ENCODE data around the gene SAYSD1. TPM values are rescaled to one million over a fixed set of nuclear protein-coding genes. Genes with fewer than 3 reads are reported as not detected.

The SAYSD1 gene
- total and polyA plus RNA-seq, 11 donors = 6.5 to 14.6 (median 9.6) TPM

- intact Hi-C loops (cut with DNase I) = no loop called here
- H3K36me3 ChIP-seq = no peaks in the 10 kb centered on the region
- TF ChIP-seq CTCF (IDR thresholded peaks at IDR 0.05) = no peak
- TF ChIP-seq POLR2A (IDR thresholded peaks at IDR 0.05) = no peak
- ATAC-seq (no peak), DNase-seq (no peak)
- no peaks in the 10 kb centered on the region for H3K9me3 ChIP-seq
- WGBS, 4 donors = 84 to 100% (median 91%) methylated on average over 1 of the region's 1 CpG
- H3K4me3 ChIP-seq = no peak overlapping the region
- no peaks in the 10 kb centered on the region for H3K4me1 ChIP-seq
- H3K27me3 ChIP-seq = no peaks in the 10 kb centered on the region
- no peak overlapping the region for H3K27ac ChIP-seq
Observed at GRCh38 chr6:39130691-39131090, 15.7 kb upstream of the SAYSD1 start.

- peak in 1 of 4 donors; percentile 42 for ATAC-seq
- Histone ChIP-seq H3K36me3 (no peaks in the 10 kb centered on the region), H3K27me3 (no peaks in the 10 kb centered on the region), H3K4me3 (no peak overlapping the region), H3K27ac (no peak overlapping the region), H3K4me1 (peaks cover 0 to 5% (median 0%) of the 10 kb centered on the region in 12 donors), H3K9me3 (no peaks in the 10 kb centered on the region)
- intact Hi-C loops (cut with DNase I) = no loop called here
- no peak for TF ChIP-seq CTCF (IDR thresholded peaks at IDR 0.05)
- TF ChIP-seq POLR2A (IDR thresholded peaks at IDR 0.05) = no peak
- DNase-seq = no peak
Observed at GRCh38 chr6:39128832-39129231, 13.8 kb upstream of the SAYSD1 start.

- intact Hi-C loops (cut with DNase I) = no loop called here
- Histone ChIP-seq H3K36me3 (no peaks in the 10 kb centered on the region), H3K4me3 (no peak overlapping the region), H3K4me1 (peaks cover 0 to 5% (median 0%) of the 10 kb centered on the region in 12 donors), H3K27me3 (no peaks in the 10 kb centered on the region), H3K9me3 (no peaks in the 10 kb centered on the region), H3K27ac (no peak overlapping the region)
- 60 to 68% (median 64%) methylated on average over 3 of the region's 3 CpGs for WGBS, 4 donors
- TF ChIP-seq POLR2A (IDR thresholded peaks at IDR 0.05) (no peak), CTCF (IDR thresholded peaks at IDR 0.05) (no peak)
- peak in 2 of 4 donors; percentile 30 to 46 for ATAC-seq
- DNase-seq = no peak
Observed at GRCh38 chr6:39128106-39128505, 13.1 kb upstream of the SAYSD1 start.

- no peaks in the 10 kb centered on the region for H3K27me3 ChIP-seq
- H3K36me3 ChIP-seq = no peaks in the 10 kb centered on the region
- TF ChIP-seq CTCF (IDR thresholded peaks at IDR 0.05) (no peak), POLR2A (IDR thresholded peaks at IDR 0.05) (no peak)
- no peak overlapping the region for H3K27ac ChIP-seq
- ATAC-seq (peak; percentile 75 to 89 (median 82)), DNase-seq (no peak)
- peaks cover 0 to 5% (median 0%) of the 10 kb centered on the region in 12 donors for H3K4me1 ChIP-seq
- intact Hi-C loops (cut with DNase I) = no loop called here
- H3K4me3 ChIP-seq = no peak overlapping the region
- no peaks in the 10 kb centered on the region for H3K9me3 ChIP-seq
Observed at GRCh38 chr6:39124114-39124513, 9.1 kb upstream of the SAYSD1 start.
